ENCODE data around the gene LSAMP.
A peak's percentile ranks its signal among the peaks of the same experiment; 100 is the strongest.
"Not testable (repeated sequence)": the region's sequence is repeated elsewhere in the genome, so short reads cannot be mapped to it uniquely, and the experiment has no call there.

Gene LSAMP

DNA sequence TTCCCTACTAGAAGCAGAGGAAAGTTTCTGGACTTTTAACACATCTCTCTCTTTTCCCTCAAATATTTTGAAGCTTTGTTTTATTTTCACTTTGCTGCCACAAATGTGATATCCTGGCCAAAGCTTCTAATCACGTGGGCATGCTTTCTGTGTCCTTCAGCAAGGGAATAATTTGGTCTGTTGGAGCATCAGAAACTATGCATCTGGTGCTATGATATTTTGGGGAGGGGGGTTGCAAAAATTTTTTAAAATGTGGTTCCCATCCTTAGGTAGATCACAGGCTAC is 567.7 kb downstream of the LSAMP start:
- no peak for DNase-seq (ENCODE audit: low read depth)

- DNase-seq (ENCODE audit: low read depth), result no peak
Measured at GRCh38 chr3:115876876-115877614, 568.2 kb downstream of the LSAMP start.

GRCh38 chr3:115875460-115875859 is 569.8 kb downstream of the LSAMP start:
- no peak for DNase-seq (ENCODE audit: low read depth)

DNA sequence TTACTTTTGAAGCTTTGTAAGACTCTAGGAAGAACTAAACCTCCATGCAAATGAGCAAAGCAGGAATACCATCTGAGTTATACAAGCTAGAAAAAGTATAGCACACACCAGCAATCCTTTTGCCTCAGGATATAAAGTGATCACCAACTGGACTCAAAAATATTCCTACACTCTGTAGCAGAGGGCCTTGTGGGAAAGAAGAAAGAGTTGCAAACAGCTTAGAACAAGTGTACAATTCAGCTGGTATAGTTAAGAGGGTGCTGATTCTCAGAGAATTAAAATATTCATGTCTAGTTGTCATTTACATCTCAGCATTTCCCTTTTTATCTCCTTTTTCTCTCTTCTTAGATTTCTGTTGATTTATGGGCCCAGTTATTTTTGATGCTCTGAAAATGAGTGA is 573.6 kb downstream of the LSAMP start:
- no peak for DNase-seq (ENCODE audit: low read depth)

DNA sequence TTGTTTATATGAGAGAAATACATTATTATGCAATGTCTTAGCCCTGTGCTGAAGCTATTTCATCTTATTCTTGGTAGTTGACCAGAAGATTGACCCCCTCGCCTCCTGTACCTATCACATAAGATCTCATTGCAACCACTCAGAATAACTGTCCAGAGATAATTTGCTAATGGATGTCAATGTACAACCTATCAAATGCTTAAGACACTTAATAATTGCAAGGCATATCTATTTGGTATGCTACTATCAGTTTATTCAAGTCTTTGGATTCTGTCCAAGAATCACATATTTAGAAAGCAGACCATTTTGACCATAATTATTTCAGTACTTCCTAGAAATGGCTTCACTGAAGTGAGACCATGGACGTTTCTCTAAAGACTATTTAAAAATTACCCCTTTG is 580.4 kb downstream of the LSAMP start:
- no peak for DNase-seq (ENCODE audit: low read depth)

DNA sequence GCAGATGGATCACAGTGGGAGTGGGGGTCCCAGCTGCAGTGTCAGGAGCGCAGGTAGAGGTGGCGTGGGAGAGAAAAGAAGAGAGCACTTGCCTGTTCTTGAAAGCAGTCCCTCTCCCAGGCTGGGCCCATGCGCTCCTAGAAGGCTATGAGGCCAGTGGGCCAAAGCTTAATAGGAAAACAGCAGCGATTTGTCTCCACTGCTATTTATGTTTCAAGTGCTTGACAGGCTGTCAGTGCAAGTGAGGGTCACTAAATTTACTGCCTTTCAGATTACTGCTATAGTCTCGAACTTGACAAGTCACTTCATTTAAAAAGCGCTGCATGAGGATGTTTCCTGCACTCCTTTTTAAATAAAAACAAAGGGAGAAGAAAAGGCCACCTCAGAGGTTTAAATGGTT is 582.4 kb downstream of the LSAMP start:
- no peak for DNase-seq (ENCODE audit: low read depth)

GRCh38 chr3:115862099-115862498 is 583.2 kb downstream of the LSAMP start:
- DNase-seq (ENCODE audit: low read depth), result no peak

DNA sequence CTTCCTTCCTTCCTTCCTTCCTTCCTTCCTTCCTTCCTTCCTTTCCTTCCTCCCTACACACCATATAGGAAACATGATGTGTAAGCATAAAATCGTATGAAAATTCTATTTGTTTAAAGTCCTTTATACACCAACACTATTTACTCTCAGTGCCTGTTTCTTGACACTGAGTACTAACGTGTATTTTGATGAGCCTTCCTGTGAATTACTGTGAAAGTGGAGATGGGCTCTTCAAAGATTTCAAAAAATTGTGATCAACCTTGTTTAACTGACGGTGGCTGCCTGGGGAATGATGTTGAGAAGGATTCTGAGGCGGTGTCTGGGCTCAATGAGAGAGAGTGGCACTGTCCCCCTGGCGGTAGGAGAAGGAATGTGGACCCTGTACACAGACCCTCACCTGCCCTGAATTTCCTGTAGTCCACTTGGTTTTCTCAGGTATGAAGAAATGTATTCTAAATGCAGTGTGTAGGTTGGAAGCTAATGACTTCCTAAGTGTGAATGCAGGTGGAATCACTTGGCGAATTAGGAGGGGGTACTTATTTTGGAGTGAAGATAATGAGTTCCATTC is 584.0 kb downstream of the LSAMP start:
- no peak for DNase-seq (ENCODE audit: low read depth)

DNA sequence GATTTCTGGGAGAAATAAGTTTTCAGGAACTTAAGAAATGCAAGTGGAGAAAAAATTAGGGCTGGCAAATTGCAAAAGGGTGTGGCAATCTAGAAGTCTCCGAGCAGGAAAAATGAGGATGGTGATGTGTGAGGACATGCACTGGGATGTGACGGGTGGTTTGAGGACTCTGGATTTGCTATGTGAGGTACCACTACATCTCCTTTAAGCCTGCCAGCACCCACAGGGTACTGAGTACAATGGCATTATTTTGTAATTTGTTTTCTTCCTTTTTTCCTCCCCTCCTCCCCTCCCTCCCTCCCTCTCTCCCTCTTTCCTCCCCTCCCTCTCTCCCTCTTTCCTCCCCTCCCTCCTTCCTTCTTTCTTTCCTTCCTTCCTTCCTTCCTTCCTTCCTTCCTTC is 584.5 kb downstream of the LSAMP start:
- no peak for DNase-seq (ENCODE audit: low read depth)

- DNase-seq (ENCODE audit: low read depth), result no peak
Measured at GRCh38 chr3:115859002-115859807, 586.1 kb downstream of the LSAMP start.

GRCh38 chr3:115857518-115858136 is 587.7 kb downstream of the LSAMP start:
- no peak for DNase-seq (ENCODE audit: low read depth)

DNA sequence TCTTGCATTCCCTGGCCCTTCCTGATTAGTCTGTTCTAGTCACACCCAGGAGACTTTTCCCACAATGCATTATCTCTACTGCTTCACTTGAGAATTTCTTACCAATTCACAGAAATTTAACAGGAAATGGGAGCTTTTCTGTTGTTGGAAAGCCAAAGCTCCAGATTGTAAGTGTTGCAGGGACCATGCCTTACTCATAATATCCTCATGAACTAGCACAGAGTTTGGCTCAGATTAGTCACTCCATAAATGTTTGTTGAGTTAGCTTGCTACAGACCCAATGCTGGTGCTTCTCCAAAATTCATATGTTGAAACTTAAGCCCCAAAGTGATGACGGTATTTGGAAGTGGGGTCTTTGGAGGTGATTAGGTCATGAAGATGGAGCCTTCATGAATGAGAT is 589.4 kb downstream of the LSAMP start:
- DNase-seq (ENCODE audit: low read depth), result peak; percentile 45

GRCh38 chr3:115853104-115853503 is 592.2 kb downstream of the LSAMP start:
- no peak for DNase-seq (ENCODE audit: low read depth)

- DNase-seq (ENCODE audit: low read depth), result no peak
Measured at GRCh38 chr3:115852278-115852677, 593.0 kb downstream of the LSAMP start.

- no peak for DNase-seq (ENCODE audit: low read depth)
Measured at GRCh38 chr3:115851571-115851970, 593.7 kb downstream of the LSAMP start.

- DNase-seq (ENCODE audit: low read depth), result no peak
Measured at GRCh38 chr3:115848641-115849040, 596.6 kb downstream of the LSAMP start.

- no peak for DNase-seq (ENCODE audit: low read depth)
Measured at GRCh38 chr3:115845986-115846385, 599.3 kb downstream of the LSAMP start.

DNA sequence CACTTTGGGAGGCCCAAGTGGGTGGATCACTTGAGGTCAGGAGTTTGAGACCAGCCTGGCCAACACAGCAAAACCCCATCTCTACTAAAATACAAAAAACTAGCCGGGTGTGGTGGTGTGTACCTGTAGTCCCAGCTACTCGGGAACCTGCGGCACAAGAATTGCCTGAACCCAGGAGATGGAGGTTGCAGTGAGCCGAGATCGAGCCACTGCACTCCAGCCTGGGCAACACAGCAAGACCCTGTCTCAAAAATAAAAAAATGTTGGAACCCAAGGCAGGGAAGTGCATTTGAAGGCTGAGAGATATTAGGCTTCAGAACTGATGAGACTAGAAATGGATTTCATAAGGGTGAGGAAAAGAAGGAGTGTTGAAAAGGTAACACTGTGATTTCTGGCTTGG is 600.6 kb downstream of the LSAMP start:
- not testable (repeated sequence) for DNase-seq (ENCODE audit: low read depth)

GRCh38 chr3:115843206-115843605 is 602.1 kb downstream of the LSAMP start:
- no peak for DNase-seq (ENCODE audit: low read depth)

- no peak for DNase-seq (ENCODE audit: low read depth)
Measured at GRCh38 chr3:115839246-115839645, 606.0 kb downstream of the LSAMP start.

DNA sequence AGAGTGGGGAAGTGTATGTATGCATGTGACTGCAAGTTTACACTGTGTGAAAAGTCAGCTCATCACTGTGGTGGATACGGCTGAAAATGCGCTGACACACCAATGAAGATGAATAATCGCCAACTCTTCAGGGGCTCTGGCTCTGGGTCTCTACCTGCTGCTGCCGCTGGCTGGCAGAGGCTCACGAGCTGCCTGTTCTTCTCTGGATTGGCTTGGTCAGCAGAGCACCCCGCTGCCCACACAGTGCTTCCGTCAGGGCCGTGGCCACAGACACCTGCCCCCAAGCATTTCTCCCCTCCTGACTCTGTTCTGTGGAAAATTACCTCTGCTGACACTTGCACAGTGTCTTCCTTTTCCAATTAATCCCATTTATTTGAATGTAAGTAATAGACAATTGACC is 606.5 kb downstream of the LSAMP start:
- DNase-seq (ENCODE audit: low read depth), result no peak

DNA sequence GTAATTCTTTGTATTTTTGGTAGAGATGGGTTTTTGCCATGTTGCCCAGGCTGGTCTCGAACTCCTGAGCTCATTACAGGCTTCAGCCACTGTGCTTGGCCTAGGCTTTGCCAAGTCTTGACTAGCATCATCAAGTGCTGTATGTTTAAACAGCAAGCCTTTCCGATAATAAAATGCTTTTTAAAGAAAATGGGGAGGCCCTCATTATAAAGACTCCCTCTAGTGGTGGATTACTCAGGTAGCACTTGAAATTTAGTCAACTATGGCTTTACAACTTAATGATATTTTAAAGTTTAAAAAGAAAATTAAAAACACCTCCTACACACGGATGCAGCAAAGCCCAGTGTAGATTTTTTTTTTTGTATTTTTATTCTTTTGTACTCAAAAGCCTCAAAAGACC is 608.3 kb downstream of the LSAMP start:
- peak; percentile 74 for DNase-seq (ENCODE audit: low read depth)

DNA sequence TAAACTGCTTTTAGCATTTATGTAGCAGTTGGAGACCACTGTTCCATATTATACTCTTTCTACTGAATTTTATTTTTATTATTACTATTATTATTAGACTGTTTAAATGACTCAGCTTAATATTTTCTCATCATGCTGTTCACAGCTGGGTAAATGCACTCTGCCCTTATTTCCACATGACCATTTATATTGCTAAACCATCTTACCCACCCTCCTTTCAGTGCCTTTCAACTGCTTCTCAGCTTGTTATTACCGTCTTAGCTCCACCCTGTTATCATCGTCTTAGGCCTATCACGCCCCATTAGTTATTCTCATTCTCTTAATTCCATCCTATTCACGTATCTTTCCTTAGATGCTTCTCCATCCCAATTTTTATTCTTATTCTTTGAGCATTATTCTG is 609.3 kb downstream of the LSAMP start:
- DNase-seq (ENCODE audit: low read depth), result no peak

Data from ELR (cell line).